K562 (cell line): ENCODE data around the gene GGCT. TPM values are rescaled to one million over a fixed set of nuclear protein-coding genes. Genes with fewer than 3 reads are reported as not detected.

Experiments used
- ATAC-seq: fragments of 200-7000 bp; cut with Tn5 transposase; 3 replicates; pipeline ENCODE4 v1.9.1; 2020; ENCODE audit warnings: moderate library complexity
- BruUV-seq: library from RNA; stranded (reverse); fragments of 400-500 nt; replicated peaks from 2 replicates; lab custom pipeline; 2021; lab: Mats Ljungman, UMichigan
- CTCF ChIA-PET: fragments of 300-600 bp; formaldehyde crosslinking; extraction: SDS; loops from one replicate; lab custom pipeline; 2021; ENCODE audit warnings: low intra/inter-chr PET ratio; lab: Yijun Ruan, JAX
- POLR2A ChIA-PET: fragments of 300-600, 350-650 bp; sonication (Branson Sonifier 250); formaldehyde crosslinking; extraction: SDS; loops from one replicate; lab custom pipeline; 2021; ENCODE audit warnings: antibody characterized with exemption, inconsistent platforms; lab: Yijun Ruan, JAX
- DNase-seq, 4 experiments: peaks; one replicate each; pipeline versions ENCODE4 v3.0.0 to v3.0.0-alpha.2; 2011 to 2018; ENCODE audit warnings: low spot score in 3 of 4, mixed read lengths in 3 of 4; ENCODE audit errors: extremely low read depth in 1 of 4
- FAIRE-seq: peaks from 2 replicates; lab custom pipeline; 2011; peaks lifted over from hg19 to GRCh38; lab: Jason Lieb, UNC
- H2AFZ ChIP-seq: 2 replicates; pipeline ENCODE4 v1.6.0; 2011; ENCODE audit warnings: low read depth, low read length, control low read depth, inconsistent platforms
- H3K27ac ChIP-seq: fragments of 200-600 bp; 3 replicates; pipeline ENCODE4 v1.8.0; 2011; ENCODE audit warnings: low read depth, mild to moderate bottlenecking, control low read depth, inconsistent platforms, low read length, moderate library complexity, mixed read lengths; ENCODE audit errors: extremely low read depth
- H3K27me3 ChIP-seq, 2 experiments: fragments of 300-600 bp in 1 of 2; 2 replicates in 1 of 2; 3 replicates in 1 of 2; pipeline versions ENCODE4 v1.6.0 to v1.8.0; 2011; ENCODE audit warnings: inconsistent platforms in 2 of 2, low read length in 2 of 2, mild to moderate bottlenecking in 1 of 2, mixed read lengths in 1 of 2, moderate library complexity in 1 of 2; ENCODE audit not compliant: control insufficient read depth in 2 of 2, insufficient read depth in 2 of 2
- H3K36me3 ChIP-seq: fragments of 300-600 bp; 3 replicates; pipeline ENCODE4 v1.8.0; 2011; ENCODE audit warnings: mild to moderate bottlenecking, low read length, inconsistent platforms; ENCODE audit not compliant: control insufficient read depth, insufficient read depth
- H3K4me1 ChIP-seq, 2 experiments: fragments of 200-600 bp in 1 of 2; replicated peaks in 1 of 2; 2 replicates in 1 of 2; 3 replicates in 1 of 2; pipeline versions ENCODE4 v1.5.1 to v1.8.0; 2011; ENCODE audit warnings: inconsistent platforms in 2 of 2, low read length in 2 of 2, mild to moderate bottlenecking in 1 of 2, mixed read lengths in 1 of 2, moderate library complexity in 1 of 2; ENCODE audit not compliant: control insufficient read depth in 2 of 2, insufficient read depth in 2 of 2
- H3K4me2 ChIP-seq: 2 replicates; pipeline ENCODE4 v1.6.1; 2011; ENCODE audit warnings: low read length, control low read depth, inconsistent platforms, mixed read lengths; ENCODE audit not compliant: insufficient read depth
- H3K4me3 ChIP-seq: fragments of 200-600 bp; sonication (generic), shearing (Covaris generic); 2 replicates; pipeline ENCODE4 v1.5.1; 2016; ENCODE audit warnings: control low read depth, inconsistent platforms
- H3K79me2 ChIP-seq: fragments of 200-600 bp; 3 replicates; pipeline ENCODE4 v1.8.0; 2011; ENCODE audit warnings: low read length, inconsistent platforms; ENCODE audit not compliant: control insufficient read depth, insufficient read depth
- H3K9ac ChIP-seq, 2 experiments: 2 replicates each; pipeline versions ENCODE4 v1.6.0 to v1.6.1; 2011; ENCODE audit warnings: low read depth in 2 of 2, low read length in 2 of 2, control low read depth in 1 of 2, inconsistent platforms in 1 of 2, mild to moderate bottlenecking in 1 of 2, mixed read lengths in 1 of 2; ENCODE audit not compliant: insufficient read depth in 1 of 2
- H3K9me1 ChIP-seq: one replicate; pipeline ENCODE4 v1.6.0; 2011; ENCODE audit warnings: inconsistent platforms, mild to moderate bottlenecking, low read length, moderate library complexity; ENCODE audit not compliant: control insufficient read depth, insufficient read depth
- H3K9me3 ChIP-seq: replicated peaks from 2 replicates; pipeline ENCODE4 v1.5.1; 2011; ENCODE audit warnings: low read depth, low read length, inconsistent platforms; ENCODE audit not compliant: control insufficient read depth, insufficient read depth
- H4K20me1 ChIP-seq: replicated peaks from 2 replicates; pipeline ENCODE4 v1.6.1; 2011; ENCODE audit warnings: low read length, inconsistent platforms, mixed read lengths; ENCODE audit not compliant: control insufficient read depth, insufficient read depth
- CREB3 ChIP-seq: fragments of 450-650 bp; conservative IDR thresholded peaks from 2 replicates; pipeline ENCODE4 v1.6.1; 2016; ENCODE audit warnings: missing genetic modification characterization, low read depth, mild to moderate bottlenecking, missing compliant biosample characterization, moderate library complexity
- E2F5 ChIP-seq: sonication (generic); formaldehyde crosslinking; IDR thresholded peaks from 2 replicates; pipeline ENCODE4 v1.8.0; 2022; ENCODE audit warnings: mild to moderate bottlenecking, missing genetic modification reagents
- EZH2 ChIP-seq: IDR thresholded peaks from 2 replicates; pipeline ENCODE4 v1.6.1; 2012; ENCODE audit warnings: low read depth, mild to moderate bottlenecking, inconsistent platforms, low read length, borderline replicate concordance
- FOXM1 ChIP-seq, 2 experiments: fragments of 450-650 bp in 1 of 2; sonication (generic) in 1 of 2; formaldehyde crosslinking in 1 of 2; IDR thresholded peaks; 2 replicates each; pipeline versions ENCODE4 v1.6.1 to v1.9.0; 2017 to 2022; ENCODE audit warnings: low read depth in 2 of 2, mild to moderate bottlenecking in 2 of 2, missing genetic modification reagents in 1 of 2, moderate library complexity in 1 of 2
- KDM5B ChIP-seq: fragments of 200-600 bp; sonication (generic); IDR thresholded peaks from 2 replicates; pipeline ENCODE4 v1.6.1; 2012; ENCODE audit warnings: low read depth, mild to moderate bottlenecking, moderate library complexity, low read length, control low read depth, inconsistent platforms; ENCODE audit not compliant: insufficient replicate concordance
- NFYB ChIP-seq: IDR thresholded peaks from 2 replicates; pipeline ENCODE4 v1.6.1; 2011; ENCODE audit warnings: mild to moderate bottlenecking, moderate library complexity; ENCODE audit not compliant: insufficient read length; ENCODE audit errors: extremely low read depth
- OTX1 ChIP-seq: fragments of 450-650 bp; formaldehyde crosslinking; IDR thresholded peaks from 2 replicates; pipeline ENCODE4 v1.4.0; 2022; ENCODE audit warnings: mild to moderate bottlenecking
- POLR3A ChIP-seq: IDR thresholded peaks from 2 replicates; pipeline ENCODE4 v1.6.1; 2011; ENCODE audit warnings: borderline replicate concordance, mild to moderate bottlenecking, moderate library complexity; ENCODE audit not compliant: insufficient read length, insufficient read depth; ENCODE audit errors: extremely low read depth
- RREB1 ChIP-seq: fragments of 250-450 bp; sonication (Bioruptor Pico); IDR thresholded peaks from 2 replicates; pipeline ENCODE4 v1.4.0; 2020
- SMC3 ChIP-seq: conservative IDR thresholded peaks from 2 replicates; pipeline ENCODE4 v1.6.1; 2011; ENCODE audit warnings: low read depth, low read length, improper control_type of control experiment; ENCODE audit not compliant: insufficient read depth
- SOX6 ChIP-seq: fragments of 450-650 bp; IDR thresholded peaks from 2 replicates; pipeline ENCODE4 v1.6.1; 2014; ENCODE audit warnings: mild to moderate bottlenecking
- TEAD2 ChIP-seq: fragments of 450-650 bp; IDR thresholded peaks from 2 replicates; pipeline ENCODE4 v1.6.1; 2016; ENCODE audit warnings: missing genetic modification characterization, control low read depth, missing compliant biosample characterization
- ZEB2 ChIP-seq: fragments of 450-650 bp; IDR thresholded peaks from 2 replicates; pipeline ENCODE4 v1.6.1; 2016
- ZNF239 ChIP-seq: fragments of 250-450 bp; sonication (Bioruptor Pico); IDR thresholded peaks from 2 replicates; pipeline ENCODE4 v1.4.0; 2020; ENCODE audit warnings: mild to moderate bottlenecking
- ZNF354B ChIP-seq: fragments of 250-450 bp; sonication (Bioruptor Pico); IDR thresholded peaks from 2 replicates; pipeline ENCODE4 v1.4.0; 2020
- ZNF644 ChIP-seq: fragments of 200-800 bp; sonication (Bioruptor generic); IDR thresholded peaks from 2 replicates; pipeline ENCODE4 v1.6.1; 2016; ENCODE audit warnings: low read depth, missing genetic modification characterization, missing compliant biosample characterization
- WGBS: fragments of 100-300 bp; shearing (Covaris generic); methylation state at CpG from one replicate; pipeline ENCODE4 v1.1.6; 2016; ENCODE audit warnings: low coverage, mixed read lengths; ENCODE audit not compliant: insufficient coverage; ENCODE audit errors: missing lambda C conversion rate; 5-methylcytosine and 5-hydroxymethylcytosine counted together
- in situ Hi-C: fragments of 300-500 bp; cut with MboI; formaldehyde crosslinking; loops from 4 replicates; pipeline ENCODE4 v1.15.0; 2018; ENCODE audit warnings: inconsistent platforms, mixed read lengths
- intact Hi-C: fragments of 100-400 bp; cut with micrococcal nuclease; formaldehyde crosslinking; loops from 2 replicates; pipeline ENCODE4 v1.14.2; 2022
- polyA plus RNA-seq, 8 experiments: library from polyadenylated mRNA; depleted of rRNA in 4 of 8; stranded (reverse) in 5 of 8; unstranded in 3 of 8; fragments of >200 nt; fragmentation: Nextera tagmentation in 2 of 8; fragmentation: Illumina TruSeq in 1 of 8; extraction: Ambion mirVana in 2 of 8; extraction: Trizol in 1 of 8; gene quantifications; 2 replicates each; pipeline versions ENCODE4 v1.2.1 to v1.2.3, GENCODE V29; 2011 to 2014; ENCODE audit warnings: inconsistent platforms in 1 of 8, missing spikeins in 1 of 8
- total RNA-seq, 7 experiments: library from RNA; depleted of rRNA in 6 of 7; stranded (reverse); fragments of >200 nt in 6 of 7; fragmentation: Illumina TruSeq in 2 of 7; extraction: Trizol in 2 of 7; gene quantifications; 2 replicates each; pipeline versions ENCODE4 v1.2.1 to v1.2.3, GENCODE V29; 2011 to 2021; ENCODE audit warnings: low replicate concordance in 1 of 7

GGCT gene
- total and polyA plus RNA-seq, 9 of the 15 experiments (the other 6 are each of a cell fraction or from before 2014, with no cell fraction given): 79.0 to 349 (median 136) TPM

GRCh38 chr7:30468041-30468440 is 36.6 kb downstream of the GGCT start:
- no peaks in the 10 kb centered on the region for H3K27me3 ChIP-seq
- no peak overlapping the region for H3K4me3 ChIP-seq
- H3K9ac ChIP-seq: no peak overlapping the region
- 36% methylated on average over 2 of the region's 2 CpGs for WGBS
- in situ Hi-C loops (no loop called here), intact Hi-C loops (loop anchor here (5.0 kb wide), 1 partner anchor 41 kb away; no protein-coding TSS in a partner anchor)
- H3K4me2 ChIP-seq: no peak overlapping the region
- no peaks in the 10 kb centered on the region for H3K79me2 ChIP-seq
- no peaks in the 10 kb centered on the region for H3K9me3 ChIP-seq
- no peak overlapping the region for H3K27ac ChIP-seq
- no peak overlapping the region for H2AFZ ChIP-seq
- DNase-seq: no peak
- H4K20me1 ChIP-seq: peaks cover 4% of the 10 kb centered on the region; the same call in 1 of the 2 replicates
- FAIRE-seq: no peak
- ATAC-seq: no peak
- BruUV-seq: no TSS peak
- no peaks in the 10 kb centered on the region for H3K9me1 ChIP-seq
- peaks cover 14 to 31% of the 10 kb centered on the region in 2 experiments; a peak in 4 of 5 replicates for H3K4me1 ChIP-seq
- POLR2A ChIA-PET: no interaction called here
- CTCF ChIA-PET: no interaction called here
- no peaks in the 10 kb centered on the region for H3K36me3 ChIP-seq
- TF ChIP-seq ZNF239 (no peak), SOX6 (no peak), OTX1 (CRISPR knock-in tag) (no peak), SMC3 (no peak), KDM5B (no peak), E2F5 (CRISPR knock-in tag) (no peak), TEAD2 (tag) (no peak), FOXM1 (IDR thresholded peaks at IDR 0.05; ENCODE audit: low read depth) (no peak), FOXM1 (CRISPR knock-in tag; IDR thresholded peaks at IDR 0.05; ENCODE audit: low read depth) (no peak), EZH2 (no peak), ZEB2 (no peak), RREB1 (CRISPR knock-in tag) (no peak), CREB3 (no peak), NFYB (no peak), ZNF354B (no peak), ZNF644 (tag) (no peak), POLR3A (no peak)
